Spinal cord (tissue), 10 donors: Measurements from ENCODE around the gene MAP6. TPM values are rescaled to one million over a fixed set of nuclear protein-coding genes. Genes with fewer than 3 reads are reported as not detected.

ENCODE experiments used
- DNase-seq, 6 donors: peaks; one replicate each; pipeline versions ENCODE4 v3.0.0 to v3.0.0-alpha.2; 2013 to 2015; ENCODE audit warnings: low spot score in 6 of 6, low read depth in 4 of 6
- H3K27ac ChIP-seq: one replicate; pipeline ENCODE4 v1.5.1; 2013; ENCODE audit warnings: low read depth, low read length, control low read depth
- H3K27me3 ChIP-seq: one replicate; pipeline ENCODE4 v1.6.1; 2013; ENCODE audit warnings: low read length; ENCODE audit not compliant: control insufficient read depth, insufficient read depth
- H3K36me3 ChIP-seq: one replicate; pipeline ENCODE4 v1.6.1; 2013; ENCODE audit warnings: low read length; ENCODE audit not compliant: control insufficient read depth, insufficient read depth
- H3K4me1 ChIP-seq: one replicate; pipeline ENCODE4 v1.6.1; 2013; ENCODE audit warnings: low read length; ENCODE audit not compliant: control insufficient read depth, insufficient read depth
- H3K4me3 ChIP-seq: one replicate; pipeline ENCODE4 v1.5.1; 2013; ENCODE audit warnings: low read depth, low read length, control low read depth
- H3K9me3 ChIP-seq: one replicate; pipeline ENCODE4 v1.6.1; 2013; ENCODE audit warnings: low read length; ENCODE audit not compliant: control insufficient read depth, insufficient read depth
- WGBS: methylation state at CpG from one replicate; pipeline ENCODE4 v1.1.5; 2013; ENCODE audit warnings: missing lambda C conversion rate; ENCODE audit not compliant: insufficient coverage; 5-methylcytosine and 5-hydroxymethylcytosine counted together
- polyA plus RNA-seq, 2 donors: library from polyadenylated mRNA; unstranded; fragments of 120-200 nt; gene quantifications; one replicate each; pipeline ENCODE4 v1.2.1, GENCODE V29; 2013; ENCODE audit not compliant: insufficient read length in 2 of 2
- small RNA-seq: library from RNA; depleted of rRNA; stranded (forward); fragments of <200 nt; gene quantifications from one replicate; pipeline ENCODE3, GENCODE V24; 2014; ENCODE audit warnings: low replicate concordance
- total RNA-seq, 2 donors: library from RNA; depleted of rRNA in 1 of 2; stranded (reverse); fragments of 120-200 nt in 1 of 2; fragments of >200 nt in 1 of 2; gene quantifications; one replicate each; pipeline versions ENCODE4 v1.2.3 to v1.2.4, GENCODE V29; 2013 to 2014
- donor health status: healthy.

The MAP6 gene
- total and polyA plus RNA-seq, 4 donors: 64.5 to 190 (median 125) TPM

- Histone ChIP-seq H3K27ac (no peak overlapping the region), H3K27me3 (no peaks in the 10 kb centered on the region), H3K4me1 (peaks cover 6% of the 10 kb centered on the region), H3K4me3 (no peak overlapping the region), H3K36me3 (no peaks in the 10 kb centered on the region), H3K9me3 (no peaks in the 10 kb centered on the region)
- 66% methylated on average over 9 of the region's 9 CpGs for WGBS
- DNase-seq: no peak
Observed at GRCh38 chr11:75539459-75540334, 129.1 kb downstream of the MAP6 start.

GRCh38 chr11:75538150-75538942, 130.5 kb downstream of the MAP6 start:
- H3K9me3 ChIP-seq: no peaks in the 10 kb centered on the region
- H3K27ac ChIP-seq: no peak overlapping the region
- peaks cover 6% of the 10 kb centered on the region for H3K4me1 ChIP-seq
- no peaks in the 10 kb centered on the region for H3K36me3 ChIP-seq
- H3K4me3 ChIP-seq: no peak overlapping the region
- no peak for DNase-seq
- 88% methylated on average over 11 of the region's 11 CpGs for WGBS
- H3K27me3 ChIP-seq: no peaks in the 10 kb centered on the region

GRCh38 chr11:75537740-75538139, 131.1 kb downstream of the MAP6 start:
- no peak overlapping the region for H3K27ac ChIP-seq
- H3K4me3 ChIP-seq: no peak overlapping the region
- H3K9me3 ChIP-seq: no peaks in the 10 kb centered on the region
- H3K4me1 ChIP-seq: peaks cover 6% of the 10 kb centered on the region
- no peaks in the 10 kb centered on the region for H3K27me3 ChIP-seq
- 35% methylated on average over 5 of the region's 5 CpGs for whole genome bisulfite sequencing
- H3K36me3 ChIP-seq: no peaks in the 10 kb centered on the region
- DNase-seq: no peak

Small RNA genes within 50 kb of the gene (small RNA-seq; reads per million reads assigned to genes)
- not detected for gene AP001922.4

Other genes with a start within 250 kb of the MAP6 start
- gene KLHL35, start 235.8 kb downstream of the MAP6 start, total RNA-seq: 1 to 10 TPM; 6.1 to 7.6 TPM
- 10 to 100 TPM; 15.6 to 23.3 TPM for gene KLHL35, start 235.8 kb downstream of the MAP6 start, polyA plus RNA-seq
- 10 to 100 TPM; 13.7 to 30.0 TPM for gene GDPD5, start 143.1 kb downstream of the MAP6 start, total RNA-seq
- 10 to 100 TPM; 34.1 to 48.4 TPM for gene GDPD5, start 143.1 kb downstream of the MAP6 start, polyA plus RNA-seq
- 100 to 1,000 TPM; 151 to 221 TPM for gene SERPINH1, start 106.8 kb downstream of the MAP6 start, total RNA-seq
- 100 to 1,000 TPM in 1 of 2 donors, 10 to 100 TPM in 1; 85.1 to 145 TPM for gene SERPINH1, start 106.8 kb downstream of the MAP6 start, polyA plus RNA-seq
- not detected for gene MOGAT2, start 48.8 kb upstream of the MAP6 start, total RNA-seq
- gene MOGAT2, start 48.8 kb upstream of the MAP6 start, polyA plus RNA-seq: under 1 TPM; 0.12 to 0.29 TPM
- 1 to 10 TPM; 5.3 to 5.8 TPM for gene DGAT2, start 99.7 kb upstream of the MAP6 start, total RNA-seq
- 1 to 10 TPM; 5.1 to 6.4 TPM for gene DGAT2, start 99.7 kb upstream of the MAP6 start, polyA plus RNA-seq
- gene UVRAG, start 146.2 kb upstream of the MAP6 start, total RNA-seq: 10 to 100 TPM; 23.5 to 40.8 TPM
- gene UVRAG, start 146.2 kb upstream of the MAP6 start, polyA plus RNA-seq: 10 to 100 TPM; 17.8 to 21.0 TPM